ENCODE results near the gene RTL9. TPM values are rescaled to one million over a fixed set of nuclear protein-coding genes. Genes with fewer than 3 reads are reported as not detected.
A peak's percentile ranks its signal among the peaks of the same experiment; 100 is the strongest.

The RTL9 gene
- total RNA-seq, 1 donor from 2014 or later = 1.4 TPM

DNA sequence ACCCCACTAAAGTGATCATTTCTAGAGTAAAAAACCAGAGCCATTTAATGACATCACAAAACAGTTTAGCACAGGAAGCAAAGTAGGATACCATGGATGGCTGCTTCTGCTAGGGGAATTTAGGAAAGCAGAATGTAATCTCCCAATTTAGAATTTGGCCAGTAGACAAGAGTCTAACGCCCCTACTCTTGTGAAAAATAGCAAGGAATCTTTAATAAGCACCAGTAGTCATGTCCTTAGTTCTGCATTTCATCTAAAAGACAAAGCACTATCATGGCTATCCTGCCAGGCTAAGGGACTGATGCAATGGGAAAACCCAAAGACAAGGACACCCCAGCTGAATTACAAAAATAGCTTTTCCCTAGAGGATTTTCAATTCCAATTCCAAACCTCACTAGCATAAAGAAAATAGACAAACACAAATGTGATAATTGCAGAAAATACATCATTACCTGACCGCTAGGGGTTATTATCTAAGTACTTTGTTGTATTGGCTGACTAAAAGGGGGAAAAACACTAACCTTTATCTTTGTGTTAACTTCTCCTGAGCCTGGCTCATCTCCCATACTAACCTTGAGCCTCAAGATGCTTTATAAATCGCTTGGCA lies 38.2 kb upstream of the RTL9 start:
- TF ChIP-seq CTCF (IDR thresholded peaks at IDR 0.05; ENCODE audit: unreplicated experiment) = no peak
- no peaks in the 10 kb centered on the region for H3K9me3 Mint-ChIP-seq (ENCODE audit: low read depth)
- H3K4me1 Mint-ChIP-seq (ENCODE audit: low read depth) = peaks cover 28% of the 10 kb centered on the region
- H3K4me3 Mint-ChIP-seq (ENCODE audit: low read depth) = no peak overlapping the region
- H3K36me3 Mint-ChIP-seq (ENCODE audit: insufficient read depth) = no peaks in the 10 kb centered on the region
- peak overlapping the region; percentile 23 for H3K27ac Mint-ChIP-seq
- no peak for DNase-seq (ENCODE audit: low spot score, unreplicated experiment)
- no peaks in the 10 kb centered on the region for H3K27me3 Mint-ChIP-seq

DNA sequence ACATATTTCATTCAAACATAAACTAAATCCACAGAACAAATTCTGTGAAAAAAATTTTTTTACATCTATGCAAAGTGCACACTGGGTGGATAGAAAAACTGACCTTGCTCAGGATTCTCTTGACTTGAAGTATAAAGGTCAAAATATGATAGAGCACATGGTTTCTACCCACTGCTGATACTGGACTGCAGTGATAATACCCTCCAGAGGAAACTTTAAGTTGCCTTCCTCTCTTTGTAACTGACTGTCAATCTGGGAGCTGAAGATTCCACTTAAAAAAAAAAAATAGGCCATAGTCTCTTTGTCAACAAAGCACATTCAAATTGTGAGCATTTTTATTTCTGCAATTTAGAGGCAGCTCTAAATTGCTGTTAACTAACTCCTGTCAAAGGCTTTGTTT lies 37.6 kb upstream of the RTL9 start:
- Mint-ChIP-seq H3K4me3 (ENCODE audit: low read depth) (no peak overlapping the region), H3K27me3 (no peaks in the 10 kb centered on the region), H3K9me3 (ENCODE audit: low read depth) (no peaks in the 10 kb centered on the region), H3K27ac (no peak overlapping the region), H3K4me1 (ENCODE audit: low read depth) (peaks cover 25% of the 10 kb centered on the region), H3K36me3 (ENCODE audit: insufficient read depth) (no peaks in the 10 kb centered on the region)
- DNase-seq (ENCODE audit: low spot score, unreplicated experiment) = no peak
- no peak for TF ChIP-seq CTCF (IDR thresholded peaks at IDR 0.05; ENCODE audit: unreplicated experiment)

DNA sequence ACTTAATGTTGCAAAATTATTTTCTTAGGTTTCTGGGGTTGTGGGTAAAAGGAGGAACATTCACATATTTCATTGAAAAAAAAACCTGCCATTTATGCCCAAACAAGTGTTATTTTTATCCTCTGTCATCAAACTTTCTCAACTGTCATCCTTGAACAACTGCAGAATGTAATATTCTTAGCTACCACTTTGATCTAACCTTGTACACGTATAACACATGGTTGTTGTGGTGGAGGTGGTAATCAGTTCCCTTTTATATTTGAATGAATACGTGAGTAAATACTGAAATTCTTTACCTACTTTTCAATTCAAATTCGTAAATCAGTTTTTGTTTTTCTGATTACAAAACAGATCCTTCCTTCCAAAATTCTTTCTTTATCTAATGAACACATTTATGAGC lies 37.0 kb upstream of the RTL9 start:
- Mint-ChIP-seq H3K27ac (no peak overlapping the region), H3K4me1 (ENCODE audit: low read depth) (peaks cover 21% of the 10 kb centered on the region), H3K36me3 (ENCODE audit: insufficient read depth) (no peaks in the 10 kb centered on the region), H3K4me3 (ENCODE audit: low read depth) (no peak overlapping the region), H3K27me3 (no peaks in the 10 kb centered on the region), H3K9me3 (ENCODE audit: low read depth) (no peaks in the 10 kb centered on the region)
- TF ChIP-seq CTCF (IDR thresholded peaks at IDR 0.05; ENCODE audit: unreplicated experiment) = no peak
- DNase-seq (ENCODE audit: low spot score, unreplicated experiment) = no peak

DNA sequence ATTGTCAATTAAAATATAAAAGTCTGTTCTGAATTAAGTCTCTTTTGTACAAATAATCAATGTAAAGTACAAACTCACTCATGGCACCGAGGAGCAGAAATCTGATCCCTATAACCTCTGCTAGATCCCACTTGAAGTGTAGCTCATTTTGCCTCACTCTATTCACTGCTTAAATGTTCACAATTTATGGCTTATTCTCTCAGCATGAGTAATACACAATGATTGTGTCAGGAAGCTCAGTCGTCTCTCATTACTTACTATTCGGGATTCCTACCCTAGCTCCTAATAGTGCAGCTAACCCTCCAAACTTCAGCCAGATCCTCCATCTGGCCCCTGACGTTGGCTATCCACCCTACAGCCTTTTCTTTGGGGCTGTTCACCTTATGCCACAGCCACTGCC lies 36.0 kb upstream of the RTL9 start:
- TF ChIP-seq CTCF (IDR thresholded peaks at IDR 0.05; ENCODE audit: unreplicated experiment) = no peak
- no peak for DNase-seq (ENCODE audit: low spot score, unreplicated experiment)
- Mint-ChIP-seq H3K9me3 (ENCODE audit: low read depth) (no peaks in the 10 kb centered on the region), H3K36me3 (ENCODE audit: insufficient read depth) (no peaks in the 10 kb centered on the region), H3K4me1 (ENCODE audit: low read depth) (peaks cover 18% of the 10 kb centered on the region), H3K27ac (no peak overlapping the region), H3K27me3 (no peaks in the 10 kb centered on the region), H3K4me3 (ENCODE audit: low read depth) (no peak overlapping the region)

- no peaks in the 10 kb centered on the region for H3K4me1 Mint-ChIP-seq (ENCODE audit: low read depth)
- H3K36me3 Mint-ChIP-seq (ENCODE audit: insufficient read depth) = no peaks in the 10 kb centered on the region
- H3K27ac Mint-ChIP-seq = no peak overlapping the region
- H3K4me3 Mint-ChIP-seq (ENCODE audit: low read depth) = no peak overlapping the region
- no peaks in the 10 kb centered on the region for H3K27me3 Mint-ChIP-seq
- TF ChIP-seq CTCF (IDR thresholded peaks at IDR 0.05; ENCODE audit: unreplicated experiment) = no peak
- no peak for DNase-seq (ENCODE audit: low spot score, unreplicated experiment)
- H3K9me3 Mint-ChIP-seq (ENCODE audit: low read depth) = no peaks in the 10 kb centered on the region
These were observed 31.9 kb upstream of the RTL9 start for GRCh38 chrX:110326712-110327111.
